Measurements from ENCODE around the gene UBXN10. TPM values are rescaled to one million over a fixed set of nuclear protein-coding genes. Genes with fewer than 3 reads are reported as not detected.
A peak's percentile ranks its signal among the peaks of the same experiment; 100 is the strongest.

UBXN10 gene
- polyA plus RNA-seq, 1 donor (not counting 4 experiments of a cell fraction or from before 2014, with no cell fraction given), result 0.05 TPM

DNA sequence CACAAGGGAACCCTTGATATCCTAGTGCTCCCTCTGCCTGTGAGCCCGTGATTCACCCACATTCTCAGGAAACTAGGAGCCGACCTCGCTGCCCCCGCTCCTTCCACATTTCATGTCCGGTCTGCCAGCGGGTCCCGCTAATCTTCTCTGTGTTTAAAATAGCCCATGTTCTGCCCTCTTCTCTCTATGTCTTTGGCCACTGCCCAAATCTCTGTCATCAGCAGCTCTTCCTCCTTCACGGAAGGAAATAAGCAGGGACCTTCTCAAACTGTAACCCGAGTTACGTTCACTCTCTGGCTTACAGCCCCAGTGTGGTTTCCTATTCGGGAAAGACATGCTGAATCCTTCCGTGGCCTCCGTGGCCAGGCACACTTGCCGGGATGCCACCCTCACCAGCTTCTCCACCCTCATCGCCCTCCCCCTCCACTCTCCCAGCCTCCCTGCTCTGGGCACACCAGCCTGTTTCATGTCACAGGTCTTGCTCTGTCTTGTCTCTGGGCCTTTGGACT is 21.1 kb upstream of the UBXN10 start:
- FAIRE-seq, result no peak
- Histone ChIP-seq H3K79me2 (ENCODE audit: control insufficient read depth, insufficient read depth, low read length) (no peaks in the 10 kb centered on the region), H3K9ac (ENCODE audit: control insufficient read depth, extremely low read depth, insufficient read depth, low read length) (no peak overlapping the region), H3K4me3 (ENCODE audit: control insufficient read depth in 2 of 3, extremely low read depth in 1 of 3, insufficient read depth in 2 of 3, low read depth in 1 of 3, low read length in 3 of 3) (no peak overlapping the region), H4K20me1 (ENCODE audit: control insufficient read depth, extremely low read depth, insufficient read depth, low read length) (no peaks in the 10 kb centered on the region), H3K27ac (ENCODE audit: control insufficient read depth, insufficient read depth, low read length) (no peak overlapping the region), H3K36me3 (ENCODE audit: control insufficient read depth in 2 of 2, extremely low read depth in 1 of 2, insufficient read depth in 2 of 2, low read length in 2 of 2) (no peaks in the 10 kb centered on the region), H3K9me1 (ENCODE audit: control insufficient read depth, extremely low read depth, insufficient read depth, low read length) (no peaks in the 10 kb centered on the region), H3K4me1 (ENCODE audit: control insufficient read depth, extremely low read depth, insufficient read depth, low read length) (peaks cover 19% of the 10 kb centered on the region), H3K4me2 (ENCODE audit: control insufficient read depth, extremely low read depth, insufficient read depth, low read depth, low read length) (no peak overlapping the region), H3K9me3 (ENCODE audit: control insufficient read depth, low read depth, low read length) (peaks cover 14% of the 10 kb centered on the region), H3K27me3 (ENCODE audit: control insufficient read depth, extremely low read depth, insufficient read depth, low read length) (no peaks in the 10 kb centered on the region), H2AFZ (ENCODE audit: control insufficient read depth, low read length) (no peak overlapping the region)
- DNase-seq (ENCODE audit: low read depth, low spot score), result no peak
- dilution Hi-C loops (cut with MboI; ENCODE audit: extremely low pct_ligation_motif_present, low sequenced_read_pairs), result no loop called here
- TF ChIP-seq, protein P1, sequence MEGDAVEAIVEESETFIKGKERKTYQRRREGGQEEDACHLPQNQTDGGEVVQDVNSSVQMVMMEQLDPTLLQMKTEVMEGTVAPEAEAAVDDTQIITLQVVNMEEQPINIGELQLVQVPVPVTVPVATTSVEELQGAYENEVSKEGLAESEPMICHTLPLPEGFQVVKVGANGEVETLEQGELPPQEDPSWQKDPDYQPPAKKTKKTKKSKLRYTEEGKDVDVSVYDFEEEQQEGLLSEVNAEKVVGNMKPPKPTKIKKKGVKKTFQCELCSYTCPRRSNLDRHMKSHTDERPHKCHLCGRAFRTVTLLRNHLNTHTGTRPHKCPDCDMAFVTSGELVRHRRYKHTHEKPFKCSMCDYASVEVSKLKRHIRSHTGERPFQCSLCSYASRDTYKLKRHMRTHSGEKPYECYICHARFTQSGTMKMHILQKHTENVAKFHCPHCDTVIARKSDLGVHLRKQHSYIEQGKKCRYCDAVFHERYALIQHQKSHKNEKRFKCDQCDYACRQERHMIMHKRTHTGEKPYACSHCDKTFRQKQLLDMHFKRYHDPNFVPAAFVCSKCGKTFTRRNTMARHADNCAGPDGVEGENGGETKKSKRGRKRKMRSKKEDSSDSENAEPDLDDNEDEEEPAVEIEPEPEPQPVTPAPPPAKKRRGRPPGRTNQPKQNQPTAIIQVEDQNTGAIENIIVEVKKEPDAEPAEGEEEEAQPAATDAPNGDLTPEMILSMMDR (optimal IDR thresholded peaks at IDR 0.05 in 1 of 3, IDR thresholded peaks at IDR 0.05 in 1 of 3, conservative IDR thresholded peaks at IDR 0.05 in 1 of 3; ENCODE audit: extremely low read depth in 1 of 3, insufficient read depth in 2 of 3, low read length in 3 of 3), result no peak
- no peak for TF ChIP-seq EZH2 (IDR thresholded peaks at IDR 0.05; ENCODE audit: low read length)

DNA sequence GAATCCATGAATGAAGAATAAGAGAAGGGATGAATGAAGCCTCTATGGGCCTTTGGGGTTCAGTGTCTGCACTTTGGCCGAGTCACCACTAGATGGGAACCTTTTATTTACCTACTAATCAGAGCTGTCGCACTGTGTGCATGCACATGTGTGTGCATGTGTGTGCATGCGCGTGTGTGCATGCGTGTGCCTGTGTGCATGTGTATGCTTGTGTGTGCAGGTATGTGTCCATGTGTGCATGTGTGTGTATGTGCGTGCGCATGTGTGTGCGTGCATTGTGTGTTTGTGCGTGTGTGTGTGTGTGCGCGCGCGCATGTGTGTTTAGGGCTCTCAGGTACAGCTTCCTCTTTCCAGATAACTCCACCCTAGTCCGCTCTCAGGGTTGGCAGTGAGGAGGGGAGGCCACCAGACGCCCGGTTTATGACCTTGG is 20.4 kb upstream of the UBXN10 start:
- Histone ChIP-seq H2AFZ (ENCODE audit: control insufficient read depth, low read length) (no peak overlapping the region), H3K9ac (ENCODE audit: control insufficient read depth, extremely low read depth, insufficient read depth, low read length) (no peak overlapping the region), H3K27ac (ENCODE audit: control insufficient read depth, insufficient read depth, low read length) (no peak overlapping the region), H3K4me1 (ENCODE audit: control insufficient read depth, extremely low read depth, insufficient read depth, low read length) (peaks cover 19% of the 10 kb centered on the region), H3K9me1 (ENCODE audit: control insufficient read depth, extremely low read depth, insufficient read depth, low read length) (no peaks in the 10 kb centered on the region), H3K27me3 (ENCODE audit: control insufficient read depth, extremely low read depth, insufficient read depth, low read length) (no peaks in the 10 kb centered on the region), H4K20me1 (ENCODE audit: control insufficient read depth, extremely low read depth, insufficient read depth, low read length) (no peaks in the 10 kb centered on the region), H3K79me2 (ENCODE audit: control insufficient read depth, insufficient read depth, low read length) (no peaks in the 10 kb centered on the region), H3K4me3 (ENCODE audit: control insufficient read depth in 2 of 3, extremely low read depth in 1 of 3, insufficient read depth in 2 of 3, low read depth in 1 of 3, low read length in 3 of 3) (no peak overlapping the region), H3K9me3 (ENCODE audit: control insufficient read depth, low read depth, low read length) (peaks cover 9% of the 10 kb centered on the region), H3K36me3 (ENCODE audit: control insufficient read depth in 2 of 2, extremely low read depth in 1 of 2, insufficient read depth in 2 of 2, low read length in 2 of 2) (no peaks in the 10 kb centered on the region), H3K4me2 (ENCODE audit: control insufficient read depth, extremely low read depth, insufficient read depth, low read depth, low read length) (no peak overlapping the region)
- DNase-seq (ENCODE audit: low read depth, low spot score) (no peak), FAIRE-seq (peak; percentile 72)
- dilution Hi-C loops (cut with MboI; ENCODE audit: extremely low pct_ligation_motif_present, low sequenced_read_pairs), result no loop called here
- TF ChIP-seq, protein P1 (optimal IDR thresholded peaks at IDR 0.05 in 1 of 3, IDR thresholded peaks at IDR 0.05 in 1 of 3, conservative IDR thresholded peaks at IDR 0.05 in 1 of 3; ENCODE audit: extremely low read depth in 1 of 3, insufficient read depth in 2 of 3, low read length in 3 of 3), result peak; percentile 49 to 70 (median 70)
- TF ChIP-seq EZH2 (IDR thresholded peaks at IDR 0.05; ENCODE audit: low read length), result no peak
